ENCODE data around the gene SPINT2.
"Not testable (repeated sequence)": the region's sequence is repeated elsewhere in the genome, so short reads cannot be mapped to it uniquely, and the experiment has no call there.

DNA sequence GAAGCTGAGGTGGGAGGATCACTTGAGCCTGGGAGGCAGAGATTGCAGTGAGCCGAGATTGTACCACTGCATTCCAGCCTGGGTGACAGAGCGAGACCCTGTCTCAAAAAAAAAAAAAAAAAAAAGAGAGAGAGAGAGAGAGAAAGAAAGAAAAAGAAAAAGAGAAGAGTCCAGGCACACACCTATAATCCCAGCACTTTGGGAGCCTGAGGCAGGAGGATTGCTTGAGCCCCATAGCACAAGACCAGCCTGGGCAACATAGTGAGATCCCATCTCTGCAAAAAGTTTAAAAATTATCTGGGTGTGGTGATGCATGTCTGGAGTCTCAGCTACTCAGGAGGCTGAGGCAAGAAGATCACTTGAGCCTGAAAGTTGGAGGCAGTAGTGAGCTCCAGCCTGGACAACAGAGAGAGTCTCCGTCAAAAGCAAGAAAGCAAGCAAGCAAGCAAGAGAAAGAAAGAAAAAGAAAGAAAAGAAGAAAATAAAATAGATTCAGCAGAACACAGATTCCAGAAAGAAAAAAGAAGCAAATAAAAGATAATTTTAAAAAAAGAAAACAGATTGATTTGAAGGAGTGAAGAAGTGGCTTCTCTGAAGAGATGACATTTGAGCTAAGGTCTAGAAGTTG lies 33.8 kb upstream of the SPINT2 start:
- TF ChIP-seq EZH2 (IDR thresholded peaks at IDR 0.05); POLR2AphosphoS5 (IDR thresholded peaks at IDR 0.05; ENCODE audit: borderline replicate concordance, low read depth, low read length): not testable (repeated sequence)

Data from SK-N-MC (cell line).